Testis (tissue), 3 donors: ENCODE data around the gene KRTAP9-8. TPM values are rescaled to one million over a fixed set of nuclear protein-coding genes. Genes with fewer than 3 reads are reported as not detected.
"Not testable (repeated sequence)": the region's sequence is repeated elsewhere in the genome, so short reads cannot be mapped to it uniquely, and the experiment has no call there.

Experiments used
- DNase-seq: peaks from one replicate; pipeline ENCODE4 v3.0.0-alpha.2; 2019
- H3K27ac ChIP-seq, 2 donors: fragments of 200-600 bp; sonication (generic); one replicate each; pipeline ENCODE4 v1.5.1; 2019
- H3K27me3 ChIP-seq: fragments of 200-600 bp; sonication (generic); one replicate; pipeline ENCODE4 v1.5.1; 2019
- H3K36me3 ChIP-seq: fragments of 200-600 bp; sonication (generic); one replicate; pipeline ENCODE4 v1.5.1; 2017; ENCODE audit warnings: low read depth; ENCODE audit errors: missing control alignments
- H3K4me1 ChIP-seq: fragments of 200-600 bp; sonication (generic); one replicate; pipeline ENCODE4 v1.5.1; 2019
- H3K4me3 ChIP-seq, 2 donors: fragments of 200-600 bp; sonication (generic); one replicate each; pipeline ENCODE4 v1.5.1; 2017 to 2019
- H3K9me3 ChIP-seq: fragments of 200-600 bp; sonication (generic); one replicate; pipeline ENCODE4 v1.5.1; 2017
- POLR2A ChIP-seq: fragments of 450-650 bp; IDR thresholded peaks from one replicate; pipeline ENCODE4 v1.6.1; 2017; ENCODE audit warnings: antibody characterized with exemption, mild to moderate bottlenecking, moderate library complexity
- WGBS, 2 donors: methylation state at CpG; one replicate each; pipeline ENCODE4 v1.1.5; 2018; 5-methylcytosine and 5-hydroxymethylcytosine counted together
- intact Hi-C: fragments of 100-400 bp; cut with DNase I; formaldehyde crosslinking; loops from one replicate; pipeline ENCODE4 v1.15.1; 2023; ENCODE audit warnings: low total_unique reads
- polyA plus RNA-seq: library from polyadenylated mRNA; stranded (reverse); fragments of 350-450 nt; fragmentation: Illumina TruSeq; extraction: RNeasy Lipid Tissue Mini Kit (QIAGEN cat#74804); gene quantifications from one replicate; pipeline ENCODE4 v1.2.3, GENCODE V29; 2014; ENCODE audit warnings: low read depth, low replicate concordance; ENCODE audit not compliant: insufficient read depth
- total RNA-seq, 2 donors: library from RNA; depleted of rRNA; stranded (reverse); fragments of >200 nt; gene quantifications; one replicate each; pipeline ENCODE4 v1.2.3, GENCODE V29; 2016
- TF ChIP-seq, protein P1 (sequence below), 3 experiments: fragments of 450-650 bp in 2 of 3; fragments of 200-600 bp in 1 of 3; sonication (generic) in 1 of 3; IDR thresholded peaks; one replicate each; pipeline ENCODE4 v1.5.1; 2016 to 2019; ENCODE audit warnings: antibody characterized with exemption in 3 of 3, mild to moderate bottlenecking in 2 of 3, moderate library complexity in 1 of 3

KRTAP9-8 gene
- total and polyA plus RNA-seq, 3 donors from 2014 or later: not detected

DNA sequence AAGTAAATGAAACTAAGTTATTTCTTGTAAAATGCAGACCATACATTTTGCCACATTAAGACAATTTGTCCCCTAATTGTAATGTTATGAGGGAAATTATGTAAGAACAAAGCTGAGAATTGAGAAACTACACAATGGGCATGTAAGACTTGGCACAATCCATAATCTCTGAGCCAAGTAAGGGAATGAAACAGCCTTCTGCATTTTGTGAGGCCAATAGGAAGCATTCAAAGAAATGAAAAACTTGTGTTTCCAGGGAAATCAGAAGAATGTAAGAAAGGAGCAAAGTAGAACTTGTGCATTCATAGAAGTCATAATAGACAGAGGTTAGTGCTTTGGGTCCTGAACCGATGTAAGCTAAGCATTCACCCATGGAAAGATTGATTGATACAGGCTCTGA, 13.5 kb downstream of the KRTAP9-8 start:
- no peaks in the 10 kb centered on the region for H3K27me3 ChIP-seq
- H3K4me3 ChIP-seq: no peak overlapping the region
- H3K9me3 ChIP-seq: no peaks in the 10 kb centered on the region
- H3K27ac ChIP-seq: no peak overlapping the region
- no peaks in the 10 kb centered on the region for H3K4me1 ChIP-seq
- 88 to 93% methylated on average over 1 of the region's 1 CpG for WGBS, 2 donors
- no peak for DNase-seq
- intact Hi-C loops: no loop called here
- no peaks in the 10 kb centered on the region for H3K36me3 ChIP-seq
- TF ChIP-seq POLR2A: no peak
- TF ChIP-seq, protein P1, sequence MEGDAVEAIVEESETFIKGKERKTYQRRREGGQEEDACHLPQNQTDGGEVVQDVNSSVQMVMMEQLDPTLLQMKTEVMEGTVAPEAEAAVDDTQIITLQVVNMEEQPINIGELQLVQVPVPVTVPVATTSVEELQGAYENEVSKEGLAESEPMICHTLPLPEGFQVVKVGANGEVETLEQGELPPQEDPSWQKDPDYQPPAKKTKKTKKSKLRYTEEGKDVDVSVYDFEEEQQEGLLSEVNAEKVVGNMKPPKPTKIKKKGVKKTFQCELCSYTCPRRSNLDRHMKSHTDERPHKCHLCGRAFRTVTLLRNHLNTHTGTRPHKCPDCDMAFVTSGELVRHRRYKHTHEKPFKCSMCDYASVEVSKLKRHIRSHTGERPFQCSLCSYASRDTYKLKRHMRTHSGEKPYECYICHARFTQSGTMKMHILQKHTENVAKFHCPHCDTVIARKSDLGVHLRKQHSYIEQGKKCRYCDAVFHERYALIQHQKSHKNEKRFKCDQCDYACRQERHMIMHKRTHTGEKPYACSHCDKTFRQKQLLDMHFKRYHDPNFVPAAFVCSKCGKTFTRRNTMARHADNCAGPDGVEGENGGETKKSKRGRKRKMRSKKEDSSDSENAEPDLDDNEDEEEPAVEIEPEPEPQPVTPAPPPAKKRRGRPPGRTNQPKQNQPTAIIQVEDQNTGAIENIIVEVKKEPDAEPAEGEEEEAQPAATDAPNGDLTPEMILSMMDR (IDR thresholded peaks at IDR 0.05): no peak

DNA sequence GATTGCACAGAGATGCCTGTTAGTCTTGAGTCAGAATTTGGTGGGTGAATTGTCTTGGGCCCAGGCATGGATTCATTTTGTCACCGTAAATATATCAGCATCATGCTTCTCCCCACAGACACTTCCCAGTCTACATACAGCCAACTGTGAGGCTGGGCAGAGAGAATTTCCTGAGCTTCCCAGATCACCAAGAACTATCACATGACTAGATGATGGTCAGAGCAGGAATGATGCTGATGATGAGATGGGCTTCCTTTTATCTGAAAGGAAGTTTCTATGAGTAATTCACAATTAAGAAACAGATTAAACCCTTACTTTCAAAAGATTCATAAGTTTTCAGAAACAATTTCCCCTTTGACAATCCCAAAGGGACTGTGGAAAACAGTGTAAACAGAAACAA, 17.1 kb downstream of the KRTAP9-8 start:
- 0% methylated on average over 1 of the region's 1 CpG; no CpG with 5 or more reads in 1 of the 2 donors for WGBS, 2 donors

DNA sequence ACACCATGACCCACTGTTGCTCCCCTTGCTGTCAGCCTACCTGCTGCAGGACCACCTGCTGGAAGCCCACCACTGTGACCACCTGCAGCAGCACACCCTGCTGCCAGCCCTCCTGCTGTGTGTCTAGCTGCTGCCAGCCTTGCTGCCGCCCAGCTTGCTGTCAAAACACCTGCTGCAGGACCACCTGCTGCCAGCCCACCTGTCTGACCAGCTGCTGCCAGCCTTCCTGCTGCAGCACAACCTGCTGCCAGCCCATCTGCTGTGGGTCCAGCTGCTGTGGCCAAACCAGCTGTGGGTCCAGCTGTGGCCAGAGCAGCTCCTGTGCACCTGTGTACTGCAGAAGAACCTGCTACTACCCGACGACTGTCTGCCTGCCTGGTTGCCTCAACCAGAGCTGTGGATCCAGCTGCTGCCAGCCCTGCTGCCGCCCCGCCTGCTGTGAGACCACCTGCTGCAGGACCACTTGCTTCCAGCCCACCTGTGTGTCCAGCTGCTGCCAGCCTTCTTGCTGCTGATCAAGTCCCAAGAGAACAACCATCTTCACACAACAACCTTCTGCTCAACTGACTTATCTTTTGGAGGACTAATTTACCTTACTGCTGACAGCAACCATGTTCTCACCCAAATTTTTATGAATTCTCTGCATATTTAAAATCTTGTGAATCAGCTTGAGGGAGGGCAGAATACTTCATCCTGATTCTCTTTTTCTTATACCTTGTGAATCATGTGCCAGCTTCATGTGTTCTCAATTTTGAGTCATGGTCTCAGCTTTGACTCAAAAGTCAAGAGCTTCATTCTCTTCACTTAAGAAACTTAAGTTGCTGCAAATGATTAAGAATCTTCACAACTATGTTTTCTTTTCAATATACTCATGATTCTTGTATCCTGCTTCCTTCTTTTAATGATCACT, 17.8 kb downstream of the KRTAP9-8 start, which contains the start of gene KRTAP9-9:
Gene KRTAP9-9 (plus strand): TSS at position 4 of the 910 bp plus-strand sequence.
- H3K27ac ChIP-seq, H3K4me1 ChIP-seq, H3K9me3 ChIP-seq, H3K4me3 ChIP-seq, H3K27me3 ChIP-seq, H3K36me3 ChIP-seq, intact Hi-C loops, DNase-seq: not testable (repeated sequence)
- WGBS, 2 donors: 90 to 93% methylated on average over 4 of the region's 5 CpGs

More for the DNA sequence above, 17.1 kb downstream of the KRTAP9-8 start:
- H3K27ac ChIP-seq: no peak overlapping the region
- H3K4me3 ChIP-seq: no peak overlapping the region
- intact Hi-C loops: no loop called here
- TF ChIP-seq, protein P1 (IDR thresholded peaks at IDR 0.05): no peak
- TF ChIP-seq POLR2A: no peak
- no peaks in the 10 kb centered on the region for H3K4me1 ChIP-seq
- no peak for DNase-seq
- H3K9me3 ChIP-seq: no peaks in the 10 kb centered on the region
- H3K36me3 ChIP-seq: no peaks in the 10 kb centered on the region
- no peaks in the 10 kb centered on the region for H3K27me3 ChIP-seq

DNA sequence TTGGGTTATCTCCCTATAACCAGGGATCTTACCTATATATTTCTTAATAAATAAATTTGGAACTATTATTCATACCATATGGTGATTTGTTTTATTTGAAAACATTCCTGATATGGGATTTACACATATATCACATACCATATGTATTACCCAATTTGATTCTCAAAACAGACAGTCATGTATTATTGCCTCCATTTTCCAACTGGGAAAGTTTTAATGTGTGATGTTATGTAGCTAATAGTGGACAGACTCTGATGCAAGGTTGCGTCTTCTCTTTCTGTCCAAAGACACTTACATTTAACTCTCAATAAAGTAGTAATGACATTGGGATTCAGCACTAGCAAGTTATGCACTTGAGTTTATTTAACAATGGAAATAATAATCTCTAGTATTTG, 18.5 kb downstream of the KRTAP9-8 start:
- no peak for TF ChIP-seq POLR2A
- TF ChIP-seq, protein P1 (IDR thresholded peaks at IDR 0.05): no peak
- no peak for DNase-seq
- Histone ChIP-seq H3K9me3 (no peaks in the 10 kb centered on the region), H3K27me3 (no peaks in the 10 kb centered on the region), H3K36me3 (no peaks in the 10 kb centered on the region), H3K4me3 (no peak overlapping the region), H3K4me1 (no peaks in the 10 kb centered on the region), H3K27ac (no peak overlapping the region)
- 87 to 96% methylated on average over 1 of the region's 1 CpG for WGBS, 2 donors
- intact Hi-C loops: no loop called here

DNA sequence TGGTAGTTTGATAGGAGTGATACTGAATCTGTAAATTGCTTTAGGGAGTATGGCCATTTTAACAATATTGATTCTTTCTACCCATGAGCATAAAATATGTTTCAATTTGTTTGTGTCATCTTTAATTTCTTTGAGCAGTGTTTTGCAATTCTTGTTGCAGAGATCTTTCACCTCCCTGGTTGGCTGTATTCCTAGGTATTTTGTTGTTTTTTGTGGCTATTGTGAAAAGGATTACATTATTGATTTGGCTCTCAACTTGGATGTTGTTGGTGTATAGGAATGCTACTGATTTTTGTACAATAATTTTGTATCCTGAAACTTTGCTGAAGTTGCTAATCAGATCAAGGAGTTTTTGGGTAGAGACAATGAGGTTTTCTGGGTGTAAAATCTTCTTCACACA, 20.6 kb downstream of the KRTAP9-8 start:
- no peak for TF ChIP-seq POLR2A
- TF ChIP-seq, protein P1 (IDR thresholded peaks at IDR 0.05): no peak
- Histone ChIP-seq H3K27me3 (no peaks in the 10 kb centered on the region), H3K27ac (no peak overlapping the region), H3K4me1 (no peaks in the 10 kb centered on the region), H3K36me3 (no peaks in the 10 kb centered on the region), H3K9me3 (no peaks in the 10 kb centered on the region), H3K4me3 (no peak overlapping the region)
- DNase-seq: no peak
- intact Hi-C loops: no loop called here
